ENCODE data around the gene NTRK3.

The NTRK3 gene

GRCh38 chr15:88042047-88042446 is 214.5 kb downstream of the NTRK3 start:
- no peak for ATAC-seq
- TF ChIP-seq RARB (CRISPR knock-in tag; IDR thresholded peaks at IDR 0.05): no peak
- no peak for TF ChIP-seq ZNF565 (CRISPR knock-in tag; conservative IDR thresholded peaks at IDR 0.05; ENCODE audit: low read depth)
- TF ChIP-seq GLIS3 (CRISPR knock-in tag; IDR thresholded peaks at IDR 0.05): no peak
- no peak for TF ChIP-seq ZFP30 (CRISPR knock-in tag; IDR thresholded peaks at IDR 0.05)
- no peak for TF ChIP-seq ESRRG (CRISPR knock-in tag; IDR thresholded peaks at IDR 0.05)
- no peak for TF ChIP-seq TSHZ2 (CRISPR knock-in tag; IDR thresholded peaks at IDR 0.05)
- no peak for TF ChIP-seq ZNF8 (CRISPR knock-in tag; IDR thresholded peaks at IDR 0.05)
- TF ChIP-seq SNAI2 (CRISPR knock-in tag; IDR thresholded peaks at IDR 0.05): no peak
- TF ChIP-seq PATZ1 (CRISPR knock-in tag; IDR thresholded peaks at IDR 0.05; ENCODE audit: borderline replicate concordance): no peak
- TF ChIP-seq TOX (CRISPR knock-in tag; IDR thresholded peaks at IDR 0.05; ENCODE audit: borderline replicate concordance): no peak
- no peak for TF ChIP-seq PPARA (CRISPR knock-in tag; IDR thresholded peaks at IDR 0.05; ENCODE audit: borderline replicate concordance)
- no peak for TF ChIP-seq ISL1 (CRISPR knock-in tag; IDR thresholded peaks at IDR 0.05)
- TF ChIP-seq CSRNP3 (CRISPR knock-in tag; IDR thresholded peaks at IDR 0.05): no peak
- TF ChIP-seq ZC3H10 (CRISPR knock-in tag; IDR thresholded peaks at IDR 0.05): no peak
- no peak for TF ChIP-seq CSDC2 (CRISPR knock-in tag; IDR thresholded peaks at IDR 0.05)

- TF ChIP-seq TOX (CRISPR knock-in tag; IDR thresholded peaks at IDR 0.05; ENCODE audit: borderline replicate concordance): no peak
- ATAC-seq: no peak
These were observed 216.0 kb downstream of the NTRK3 start for GRCh38 chr15:88040516-88040915.

GRCh38 chr15:88038261-88038660 is 218.3 kb downstream of the NTRK3 start:
- no peak for ATAC-seq
- no peak for TF ChIP-seq ARNTL (CRISPR knock-in tag; IDR thresholded peaks at IDR 0.05; ENCODE audit: borderline replicate concordance, low read depth)
- no peak for TF ChIP-seq ZFP30 (CRISPR knock-in tag; IDR thresholded peaks at IDR 0.05)
- no peak for TF ChIP-seq ZNF8 (CRISPR knock-in tag; IDR thresholded peaks at IDR 0.05)
- TF ChIP-seq CREB5 (CRISPR knock-in tag; IDR thresholded peaks at IDR 0.05; ENCODE audit: low read depth): no peak
- no peak for TF ChIP-seq TCF4 (CRISPR knock-in tag; IDR thresholded peaks at IDR 0.05; ENCODE audit: borderline replicate concordance)
- no peak for TF ChIP-seq TSHZ2 (CRISPR knock-in tag; IDR thresholded peaks at IDR 0.05)
- TF ChIP-seq TOX (CRISPR knock-in tag; IDR thresholded peaks at IDR 0.05; ENCODE audit: borderline replicate concordance): no peak

All from SK-N-SH treated with all-trans-retinoic acid at 6 μM for 48 hours (cell line).